Stimulated activated effector memory CD8-positive, alpha-beta T cell treated with anti-CD3 and anti-CD28 coated beads, Interleukin-12 subunit alpha, Interleukin-12 subunit beta, amount 100 ng/mL, for 72 hours (primary cell): ENCODE measurements around the gene MYH14.
"Not testable (repeated sequence)": the region's sequence is repeated elsewhere in the genome, so short reads cannot be mapped to it uniquely, and the experiment has no call there.

Experiments used
- ATAC-seq: fragments of 150-1000 bp; cut with Tn5 transposase; 2 replicates; pipeline ENCODE4 v1.10.0; 2021
- DNase-seq, 2 donors: peaks; one replicate each; pipeline ENCODE4 v3.0.0; 2021 to 2022; ENCODE audit warnings: low spot score in 2 of 2
- H3K27ac Mint-ChIP-seq: one replicate; pipeline ENCODE4 v1.8.0; 2022; ENCODE audit warnings: mild to moderate bottlenecking, mixed read lengths
- H3K36me3 Mint-ChIP-seq: one replicate; pipeline ENCODE4 v1.8.0; 2022; ENCODE audit warnings: mild to moderate bottlenecking, mixed read lengths
- H3K4me1 Mint-ChIP-seq: one replicate; pipeline ENCODE4 v1.8.0; 2022; ENCODE audit warnings: mixed read lengths
- H3K4me3 Mint-ChIP-seq: one replicate; pipeline ENCODE4 v1.8.0; 2022; ENCODE audit warnings: mild to moderate bottlenecking, mixed read lengths
- H3K9me3 Mint-ChIP-seq: one replicate; pipeline ENCODE4 v1.8.0; 2022; ENCODE audit warnings: mixed read lengths

Gene MYH14

DNA sequence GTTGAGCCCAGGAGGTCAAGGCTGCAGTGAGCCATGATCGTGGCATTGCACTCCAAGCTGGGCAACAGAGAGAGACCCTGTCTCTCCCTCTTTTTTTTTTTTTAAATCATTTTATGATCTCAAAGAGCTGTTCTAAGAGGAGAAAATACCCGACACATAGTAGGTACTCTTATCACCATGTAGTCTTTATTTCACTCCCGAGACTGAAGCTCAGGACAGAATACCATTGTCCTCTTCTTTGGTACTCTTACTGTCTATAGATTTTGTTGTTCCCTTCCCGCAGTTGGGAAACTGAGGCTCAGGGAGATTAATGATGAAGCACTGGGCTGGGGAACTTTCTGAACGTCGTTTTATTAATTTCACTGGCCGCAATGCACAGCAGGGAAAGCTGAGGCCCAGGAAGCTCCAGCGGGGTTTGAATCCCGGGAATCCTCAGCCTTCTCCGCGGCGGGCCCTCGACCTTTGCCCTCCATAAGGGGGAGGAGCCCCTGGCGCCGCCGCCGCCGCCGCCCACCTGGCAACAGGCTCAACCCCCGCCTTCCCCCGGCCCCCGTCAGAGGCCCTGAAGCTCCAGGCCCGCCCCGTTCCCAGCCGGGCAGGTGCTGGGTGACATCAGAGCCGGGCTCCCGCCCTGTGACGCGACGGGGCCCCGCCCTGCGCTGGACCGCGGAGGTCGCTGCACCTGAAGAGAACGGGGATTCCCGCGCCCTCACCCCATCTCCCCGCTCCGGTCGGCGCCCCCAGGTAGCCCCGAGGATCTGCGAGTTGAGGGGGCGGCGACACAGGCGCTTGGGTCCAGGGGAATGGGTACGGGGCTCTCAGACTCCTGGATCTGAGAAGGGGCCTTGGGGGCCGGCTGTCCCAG, 1.6 kb downstream of the MYH14 start:
- Mint-ChIP-seq H3K9me3 (peaks cover 4% of the 10 kb centered on the region), H3K27ac (no peak overlapping the region), H3K36me3 (no peaks in the 10 kb centered on the region), H3K4me1 (no peaks in the 10 kb centered on the region), H3K4me3 (no peak overlapping the region)
- no peak for ATAC-seq
- DNase-seq = no peak

- no peak overlapping the region for H3K4me3 Mint-ChIP-seq
These were observed 2.3 kb downstream of the MYH14 start for GRCh38 chr19:50205681-50206138.

DNA sequence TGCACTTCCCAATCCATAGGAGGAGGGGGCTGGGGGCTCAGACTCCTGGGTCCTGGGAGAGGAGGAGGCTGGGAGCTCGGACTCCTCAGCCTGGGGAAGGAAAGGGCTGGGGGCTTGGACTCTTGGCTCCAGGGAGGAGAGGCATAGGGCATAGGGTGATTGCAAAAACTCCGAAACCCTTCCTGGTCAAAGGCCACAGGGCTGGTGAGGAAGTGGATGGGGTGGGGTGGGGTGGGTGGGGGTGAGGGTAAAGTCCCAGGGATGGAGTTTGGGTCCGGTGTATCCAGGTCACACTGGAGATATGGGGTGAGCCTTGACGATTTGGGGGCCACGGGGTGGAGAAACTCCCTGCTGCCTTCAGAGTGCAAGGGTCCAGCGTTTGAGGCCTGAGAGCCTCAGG, 2.8 kb downstream of the MYH14 start:
- no peaks in the 10 kb centered on the region for H3K36me3 Mint-ChIP-seq
- H3K4me3 Mint-ChIP-seq = no peak overlapping the region
- ATAC-seq (no peak), DNase-seq (no peak)
- no peaks in the 10 kb centered on the region for H3K4me1 Mint-ChIP-seq
- H3K27ac Mint-ChIP-seq = no peak overlapping the region
- H3K9me3 Mint-ChIP-seq = peaks cover 5% of the 10 kb centered on the region

More at GRCh38 chr19:50205681-50206138, 2.3 kb downstream of the MYH14 start:
- DNase-seq (no peak), ATAC-seq (no peak)
- peaks cover 5% of the 10 kb centered on the region for H3K9me3 Mint-ChIP-seq
- H3K36me3 Mint-ChIP-seq = no peaks in the 10 kb centered on the region
- H3K27ac Mint-ChIP-seq = no peak overlapping the region
- no peaks in the 10 kb centered on the region for H3K4me1 Mint-ChIP-seq

- no peak for DNase-seq
- no peak for ATAC-seq
- peaks cover 8% of the 10 kb centered on the region for H3K9me3 Mint-ChIP-seq
- H3K4me1 Mint-ChIP-seq = no peaks in the 10 kb centered on the region
- H3K4me3 Mint-ChIP-seq = no peak overlapping the region
- H3K36me3 Mint-ChIP-seq = no peaks in the 10 kb centered on the region
- no peak overlapping the region for H3K27ac Mint-ChIP-seq
These were observed 4.3 kb downstream of the MYH14 start for GRCh38 chr19:50207730-50208129.

- no peak overlapping the region for H3K27ac Mint-ChIP-seq
- no peaks in the 10 kb centered on the region for H3K4me1 Mint-ChIP-seq
- no peak overlapping the region for H3K4me3 Mint-ChIP-seq
- no peak for DNase-seq
- H3K9me3 Mint-ChIP-seq = peaks cover 8% of the 10 kb centered on the region
- H3K36me3 Mint-ChIP-seq = no peaks in the 10 kb centered on the region
- ATAC-seq = no peak
These were observed 5.7 kb downstream of the MYH14 start for GRCh38 chr19:50209131-50209530.

GRCh38 chr19:50210425-50210824, 7.0 kb downstream of the MYH14 start:
- H3K27ac Mint-ChIP-seq = no peak overlapping the region
- H3K9me3 Mint-ChIP-seq = peaks cover 8% of the 10 kb centered on the region
- ATAC-seq (no peak), DNase-seq (no peak)
- H3K36me3 Mint-ChIP-seq = no peaks in the 10 kb centered on the region
- no peaks in the 10 kb centered on the region for H3K4me1 Mint-ChIP-seq
- no peak overlapping the region for H3K4me3 Mint-ChIP-seq

DNA sequence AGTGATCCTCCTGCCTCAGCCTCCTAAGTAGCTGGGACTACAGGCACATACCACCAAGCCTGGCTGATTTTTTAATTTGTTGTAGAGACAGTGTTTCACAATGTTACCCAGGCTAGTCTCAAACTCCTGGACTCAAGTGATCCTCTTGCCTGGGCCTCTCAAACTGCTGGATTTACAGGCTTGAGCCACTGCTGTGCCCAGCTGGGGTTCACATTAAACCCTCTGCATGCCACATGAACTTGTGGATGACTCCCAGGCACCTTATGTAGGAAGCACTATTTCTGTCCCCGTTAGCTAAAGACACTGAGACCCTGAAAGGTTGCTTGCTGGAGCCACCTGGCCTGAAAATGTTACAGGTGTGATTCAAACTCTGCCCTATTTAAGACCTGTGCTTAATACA, 10.5 kb downstream of the MYH14 start:
- ATAC-seq = no peak
- no peaks in the 10 kb centered on the region for H3K4me1 Mint-ChIP-seq
- no peak overlapping the region for H3K27ac Mint-ChIP-seq

GRCh38 chr19:50214699-50215543, 11.5 kb downstream of the MYH14 start:
- ATAC-seq (no peak), DNase-seq (no peak)
- Mint-ChIP-seq H3K4me1 (no peaks in the 10 kb centered on the region), H3K36me3 (no peaks in the 10 kb centered on the region), H3K9me3 (peaks cover 5% of the 10 kb centered on the region), H3K4me3 (no peak overlapping the region), H3K27ac (no peak overlapping the region)

More for the DNA sequence above, 10.5 kb downstream of the MYH14 start:
- H3K4me3 Mint-ChIP-seq = no peak overlapping the region
- no peaks in the 10 kb centered on the region for H3K36me3 Mint-ChIP-seq
- H3K9me3 Mint-ChIP-seq = peaks cover 5% of the 10 kb centered on the region
- DNase-seq = no peak

DNA sequence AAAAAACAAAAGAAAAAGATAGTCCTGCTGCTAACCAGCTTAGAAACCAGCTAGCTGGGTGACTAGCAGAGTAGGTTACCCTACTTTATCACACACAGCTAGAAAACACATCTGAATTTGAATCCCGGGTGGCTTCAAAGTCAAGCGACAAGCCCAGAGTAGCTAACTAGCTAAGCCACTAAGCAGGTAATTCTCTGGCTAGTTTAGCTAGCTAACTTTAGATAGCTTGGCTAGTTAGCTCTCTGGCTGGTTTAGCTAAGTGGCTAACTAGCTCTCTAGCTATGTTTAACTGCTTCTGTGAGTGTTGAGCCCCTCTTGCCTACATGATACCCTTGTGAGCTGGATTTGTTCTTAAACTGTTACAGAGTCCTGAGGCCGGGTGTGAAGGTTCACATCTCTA, 12.4 kb downstream of the MYH14 start:
- no peaks in the 10 kb centered on the region for H3K4me1 Mint-ChIP-seq
- no peaks in the 10 kb centered on the region for H3K36me3 Mint-ChIP-seq
- peaks cover 2% of the 10 kb centered on the region for H3K9me3 Mint-ChIP-seq
- ATAC-seq = no peak
- no peak overlapping the region for H3K4me3 Mint-ChIP-seq
- DNase-seq = no peak
- no peak overlapping the region for H3K27ac Mint-ChIP-seq

- H3K9me3 Mint-ChIP-seq = no peaks in the 10 kb centered on the region
- H3K36me3 Mint-ChIP-seq = no peaks in the 10 kb centered on the region
- no peak overlapping the region for H3K27ac Mint-ChIP-seq
- no peak overlapping the region for H3K4me3 Mint-ChIP-seq
- no peak for DNase-seq
- no peak for ATAC-seq
- no peaks in the 10 kb centered on the region for H3K4me1 Mint-ChIP-seq
These were observed 17.7 kb downstream of the MYH14 start for GRCh38 chr19:50221087-50221486.

DNA sequence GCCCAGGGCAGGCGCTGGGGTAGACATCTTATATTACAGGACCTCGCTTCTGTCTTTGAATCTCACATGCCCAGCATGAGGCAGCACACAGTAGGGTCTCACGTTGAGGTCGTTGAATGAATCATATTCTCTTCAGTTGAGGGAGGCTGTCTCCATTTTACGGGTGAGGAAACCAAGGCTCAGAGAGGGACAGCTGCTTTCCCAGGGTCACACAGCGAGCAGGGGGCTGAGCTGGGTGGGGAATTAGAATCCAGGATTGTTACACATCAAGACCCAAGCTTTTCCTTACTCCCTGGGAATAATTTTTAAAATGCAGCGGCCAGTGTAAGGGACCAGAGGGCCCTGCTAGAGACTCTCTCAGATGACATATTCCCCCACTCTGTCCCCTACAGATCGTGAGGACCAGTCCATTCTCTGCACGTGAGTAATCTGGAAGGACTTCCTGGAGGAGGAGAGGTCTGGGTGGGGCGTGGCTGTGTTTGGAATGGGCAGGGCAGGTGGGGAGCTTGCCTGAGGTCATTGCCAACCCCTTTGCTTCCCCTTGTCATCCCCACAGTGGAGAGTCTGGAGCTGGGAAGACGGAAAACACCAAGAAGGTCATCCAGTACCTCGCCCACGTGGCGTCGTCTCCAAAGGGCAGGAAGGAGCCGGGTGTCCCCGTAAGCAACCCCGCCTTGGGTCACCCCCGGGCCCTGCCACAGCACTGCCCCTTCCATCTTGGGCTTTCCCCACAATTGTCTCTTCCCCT, 19.4 kb downstream of the MYH14 start:
- H3K27ac Mint-ChIP-seq = no peak overlapping the region
- H3K4me1 Mint-ChIP-seq = no peaks in the 10 kb centered on the region
- no peak overlapping the region for H3K4me3 Mint-ChIP-seq
- DNase-seq = no peak
- ATAC-seq = no peak
- H3K9me3 Mint-ChIP-seq = no peaks in the 10 kb centered on the region
- H3K36me3 Mint-ChIP-seq = no peaks in the 10 kb centered on the region

GRCh38 chr19:50223439-50223716, 20.0 kb downstream of the MYH14 start:
- ATAC-seq (no peak), DNase-seq (no peak)
- Mint-ChIP-seq H3K36me3 (no peaks in the 10 kb centered on the region), H3K9me3 (no peaks in the 10 kb centered on the region), H3K27ac (no peak overlapping the region), H3K4me1 (no peaks in the 10 kb centered on the region), H3K4me3 (no peak overlapping the region)

DNA sequence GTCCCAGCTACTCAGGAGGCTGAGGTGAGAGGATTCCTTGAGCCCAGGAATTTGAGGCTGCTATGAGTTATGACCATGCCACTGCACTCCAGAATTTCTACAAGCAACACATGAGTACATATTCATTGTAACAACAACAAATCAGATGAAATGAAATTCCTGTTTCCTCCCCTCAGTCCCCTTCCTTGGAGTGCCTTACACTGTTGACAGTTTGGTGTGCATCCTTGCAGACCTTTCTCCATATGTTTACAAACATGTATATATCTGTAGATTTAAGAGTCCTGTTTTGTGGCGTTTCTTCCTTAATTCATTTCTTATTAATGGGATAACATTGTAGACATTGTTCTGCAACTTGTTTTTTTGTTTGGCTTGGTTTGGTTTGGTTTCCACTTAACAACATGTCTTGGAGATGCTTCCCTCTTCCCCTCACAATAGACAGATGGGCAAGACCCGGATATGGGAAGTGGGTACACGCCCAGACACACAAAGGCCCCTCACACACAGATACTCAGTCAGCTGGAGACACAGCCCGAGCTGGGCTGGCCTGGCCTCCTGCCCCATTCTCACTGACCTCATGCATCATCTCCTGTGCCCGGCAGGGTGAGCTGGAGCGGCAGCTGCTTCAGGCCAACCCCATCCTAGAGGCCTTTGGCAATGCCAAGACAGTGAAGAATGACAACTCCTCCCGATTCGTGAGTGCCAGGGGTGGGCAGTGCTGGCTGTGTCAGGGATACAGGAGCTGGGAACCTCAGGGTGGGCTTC, 21.7 kb downstream of the MYH14 start:
- no peaks in the 10 kb centered on the region for H3K4me1 Mint-ChIP-seq
- H3K27ac Mint-ChIP-seq = no peak overlapping the region
- ATAC-seq (no peak), DNase-seq (no peak)
- H3K9me3 Mint-ChIP-seq = no peaks in the 10 kb centered on the region
- no peak overlapping the region for H3K4me3 Mint-ChIP-seq
- H3K36me3 Mint-ChIP-seq = no peaks in the 10 kb centered on the region

- Mint-ChIP-seq H3K36me3 (no peaks in the 10 kb centered on the region), H3K27ac (no peak overlapping the region), H3K4me1 (no peaks in the 10 kb centered on the region), H3K4me3 (no peak overlapping the region), H3K9me3 (no peaks in the 10 kb centered on the region)
- DNase-seq (no peak), ATAC-seq (no peak)
These were observed 23.1 kb downstream of the MYH14 start for GRCh38 chr19:50226536-50226935.

GRCh38 chr19:50228153-50228552, 24.7 kb downstream of the MYH14 start:
- not testable (repeated sequence) for H3K36me3 Mint-ChIP-seq, DNase-seq, H3K9me3 Mint-ChIP-seq, H3K27ac Mint-ChIP-seq, ATAC-seq, H3K4me1 Mint-ChIP-seq, H3K4me3 Mint-ChIP-seq
